Activated naive CD4-positive, alpha-beta T cell treated with anti-CD3 and anti-CD28 coated beads for 36 hours (primary cell): ENCODE measurements around the gene CFAP91. TPM values are rescaled to one million over a fixed set of nuclear protein-coding genes. Genes with fewer than 3 reads are reported as not detected.

Experiments
- CTCF ChIA-PET: fragments of 350-600 bp; sonication (Branson Sonifier 250); formaldehyde crosslinking; loops from one replicate; lab custom pipeline; 2021; ENCODE audit warnings: antibody characterized with exemption; lab: Charles Lee
- DNase-seq: peaks from one replicate; pipeline ENCODE4 v3.0.0-alpha.2; 2020
- H3K27ac Mint-ChIP-seq: one replicate; pipeline ENCODE4 v1.8.0; 2021; ENCODE audit warnings: mild to moderate bottlenecking, mixed read lengths
- H3K27me3 Mint-ChIP-seq: one replicate; pipeline ENCODE4 v1.8.0; 2021; ENCODE audit warnings: low read depth, mixed read lengths
- H3K36me3 Mint-ChIP-seq: one replicate; pipeline ENCODE4 v1.8.0; 2021; ENCODE audit warnings: low read depth, mixed read lengths
- H3K4me1 Mint-ChIP-seq: one replicate; pipeline ENCODE4 v1.8.0; 2021; ENCODE audit warnings: low read depth, mixed read lengths
- H3K4me3 Mint-ChIP-seq: one replicate; pipeline ENCODE4 v1.8.0; 2021; ENCODE audit warnings: mild to moderate bottlenecking, moderate library complexity, mixed read lengths
- H3K9me3 Mint-ChIP-seq: one replicate; pipeline ENCODE4 v1.8.0; 2021; ENCODE audit warnings: mixed read lengths
- intact Hi-C: fragments of 100-400 bp; cut with micrococcal nuclease; formaldehyde crosslinking; loops from one replicate; pipeline ENCODE4 v1.15.1; 2023
- total RNA-seq, 2 experiments: library from RNA; stranded (reverse); gene quantifications; one replicate each; pipeline ENCODE4 v1.2.3, GENCODE V29; 2021

CFAP91 gene
- total RNA-seq, result under 1 TPM; 0.26 to 0.57 TPM

- H3K9me3 Mint-ChIP-seq, result peaks cover 1% of the 10 kb centered on the region
- H3K4me3 Mint-ChIP-seq, result peak within 1 kb of the TSS; percentile 72
- peaks cover 45% of the 10 kb centered on the region for H3K4me1 Mint-ChIP-seq
- H3K36me3 Mint-ChIP-seq, result no peaks in the 10 kb centered on the region
- DNase-seq, result peak; percentile 83
- CTCF ChIA-PET, result no interaction called here
- intact Hi-C loops, result loop anchor here (1.0 to 5.0 kb wide), 3 partner anchors 391 to 894 kb away; partner anchors contain the start of genes GSK3B, LRRC58 and NDUFB4
- H3K27me3 Mint-ChIP-seq, result peaks cover 2% of the 10 kb centered on the region
- H3K27ac Mint-ChIP-seq, result no peak within 1 kb of the TSS
These were observed at the start of gene CFAP91 for GRCh38 chr3:119702530-119703527. Gene CFAP91 (plus strand): TSS chr3:119703022. CDS start chr3:119703099, 77 bp downstream.

- no peaks in the 10 kb centered on the region for H3K9me3 Mint-ChIP-seq
- intact Hi-C loops, result no loop called here
- no peaks in the 10 kb centered on the region for H3K27me3 Mint-ChIP-seq
- CTCF ChIA-PET, result no interaction called here
- no peak overlapping the region for H3K4me3 Mint-ChIP-seq
- no peaks in the 10 kb centered on the region for H3K36me3 Mint-ChIP-seq
- no peak for DNase-seq
- no peaks in the 10 kb centered on the region for H3K4me1 Mint-ChIP-seq
- H3K27ac Mint-ChIP-seq, result no peak overlapping the region
These were observed 48.9 kb upstream of the CFAP91 start for GRCh38 chr3:119653876-119654275.

- H3K27ac Mint-ChIP-seq, result no peak overlapping the region
These were observed 44.7 kb upstream of the CFAP91 start for GRCh38 chr3:119657887-119658702.

GRCh38 chr3:119658994-119659393 lies 43.8 kb upstream of the CFAP91 start:
- Mint-ChIP-seq H3K27me3 (no peaks in the 10 kb centered on the region), H3K9me3 (no peaks in the 10 kb centered on the region), H3K27ac (no peak overlapping the region), H3K4me3 (no peak overlapping the region), H3K4me1 (no peaks in the 10 kb centered on the region), H3K36me3 (no peaks in the 10 kb centered on the region)
- CTCF ChIA-PET, result interaction anchor here (0.6 to 1.0 kb wide), 2 partner anchors 15 to 154 kb away, joined by 3 to 4 read pairs; no protein-coding TSS in a partner anchor
- intact Hi-C loops, result no loop called here
- no peak for DNase-seq

More at GRCh38 chr3:119657887-119658702, 44.7 kb upstream of the CFAP91 start:
- intact Hi-C loops, result no loop called here
- H3K36me3 Mint-ChIP-seq, result no peaks in the 10 kb centered on the region
- no peaks in the 10 kb centered on the region for H3K4me1 Mint-ChIP-seq
- no peak for DNase-seq
- H3K4me3 Mint-ChIP-seq, result no peak overlapping the region
- H3K27me3 Mint-ChIP-seq, result no peaks in the 10 kb centered on the region
- CTCF ChIA-PET, result interaction anchor here (0.6 to 1.0 kb wide), 3 partner anchors 15 to 155 kb away, joined by 3 to 5 read pairs (median 4); no protein-coding TSS in a partner anchor
- no peaks in the 10 kb centered on the region for H3K9me3 Mint-ChIP-seq

GRCh38 chr3:119659606-119660291 lies 43.1 kb upstream of the CFAP91 start:
- CTCF ChIA-PET, result no interaction called here
- no peak overlapping the region for H3K27ac Mint-ChIP-seq
- H3K36me3 Mint-ChIP-seq, result no peaks in the 10 kb centered on the region
- no peaks in the 10 kb centered on the region for H3K4me1 Mint-ChIP-seq
- no peaks in the 10 kb centered on the region for H3K27me3 Mint-ChIP-seq
- intact Hi-C loops, result no loop called here
- H3K9me3 Mint-ChIP-seq, result no peaks in the 10 kb centered on the region
- H3K4me3 Mint-ChIP-seq, result no peak overlapping the region
- no peak for DNase-seq

GRCh38 chr3:119660474-119661440 lies 42.1 kb upstream of the CFAP91 start, which contains the start of gene POPDC2:
Gene POPDC2 (minus strand): TSS chr3:119660589. CDS start chr3:119660423, 166 bp downstream.
- Mint-ChIP-seq H3K27ac (no peak within 1 kb of the TSS), H3K9me3 (no peaks in the 10 kb centered on the region), H3K4me1 (no peaks in the 10 kb centered on the region), H3K27me3 (no peaks in the 10 kb centered on the region), H3K36me3 (no peaks in the 10 kb centered on the region), H3K4me3 (no peak within 1 kb of the TSS)
- DNase-seq, result no peak
- intact Hi-C loops, result no loop called here
- CTCF ChIA-PET, result no interaction called here

GRCh38 chr3:119662604-119663373 lies 40.0 kb upstream of the CFAP91 start:
- no peak for DNase-seq
- Mint-ChIP-seq H3K4me3 (no peak overlapping the region), H3K27me3 (no peaks in the 10 kb centered on the region), H3K4me1 (no peaks in the 10 kb centered on the region), H3K36me3 (peaks cover 3% of the 10 kb centered on the region), H3K9me3 (no peaks in the 10 kb centered on the region), H3K27ac (no peak overlapping the region)
- intact Hi-C loops, result no loop called here
- CTCF ChIA-PET, result no interaction called here

GRCh38 chr3:119663885-119664284 lies 38.9 kb upstream of the CFAP91 start:
- CTCF ChIA-PET, result interaction anchor here (0.6 kb wide), 2 partner anchors 8 to 104 kb away, joined by 3 read pairs; no protein-coding TSS in a partner anchor

GRCh38 chr3:119664370-119664769 lies 38.5 kb upstream of the CFAP91 start:
- Mint-ChIP-seq H3K36me3 (peaks cover 6% of the 10 kb centered on the region), H3K27ac (no peak overlapping the region), H3K4me1 (no peaks in the 10 kb centered on the region), H3K27me3 (no peaks in the 10 kb centered on the region), H3K9me3 (no peaks in the 10 kb centered on the region), H3K4me3 (no peak overlapping the region)
- intact Hi-C loops, result loop anchor here (2.0 kb wide), 1 partner anchor 26 kb away; no protein-coding TSS in a partner anchor
- no peak for DNase-seq
- CTCF ChIA-PET, result interaction anchor here (0.6 kb wide), 1 partner anchor 8 kb away, joined by 3 read pairs; no protein-coding TSS in a partner anchor

More at GRCh38 chr3:119663885-119664284, 38.9 kb upstream of the CFAP91 start:
- no peak overlapping the region for H3K4me3 Mint-ChIP-seq
- no peak for DNase-seq
- H3K4me1 Mint-ChIP-seq, result no peaks in the 10 kb centered on the region
- H3K27ac Mint-ChIP-seq, result no peak overlapping the region
- intact Hi-C loops, result loop anchor here (2.0 kb wide), 1 partner anchor 25 kb away; no protein-coding TSS in a partner anchor
- no peaks in the 10 kb centered on the region for H3K9me3 Mint-ChIP-seq
- H3K27me3 Mint-ChIP-seq, result no peaks in the 10 kb centered on the region
- peaks cover 5% of the 10 kb centered on the region for H3K36me3 Mint-ChIP-seq

- Mint-ChIP-seq H3K27ac (no peak overlapping the region), H3K36me3 (peaks cover 6% of the 10 kb centered on the region), H3K27me3 (no peaks in the 10 kb centered on the region), H3K4me1 (peaks cover 1% of the 10 kb centered on the region), H3K9me3 (no peaks in the 10 kb centered on the region), H3K4me3 (no peak overlapping the region)
- intact Hi-C loops, result loop anchor here (2.0 kb wide), 1 partner anchor 26 kb away; no protein-coding TSS in a partner anchor
- DNase-seq, result no peak
- CTCF ChIA-PET, result interaction anchor here (1.9 kb wide), 1 partner anchor 10 kb away, joined by 4 read pairs; no protein-coding TSS in a partner anchor
These were observed 37.9 kb upstream of the CFAP91 start for GRCh38 chr3:119664850-119665379.
